Measurements from ENCODE around the gene DPEP2. TPM values are rescaled to one million over a fixed set of nuclear protein-coding genes. Genes with fewer than 3 reads are reported as not detected.
"Not testable (repeated sequence)": the region's sequence is repeated elsewhere in the genome, so short reads cannot be mapped to it uniquely, and the experiment has no call there.

DPEP2 gene
- total RNA-seq, 1 experiment from 2014 or later: not detected

DNA sequence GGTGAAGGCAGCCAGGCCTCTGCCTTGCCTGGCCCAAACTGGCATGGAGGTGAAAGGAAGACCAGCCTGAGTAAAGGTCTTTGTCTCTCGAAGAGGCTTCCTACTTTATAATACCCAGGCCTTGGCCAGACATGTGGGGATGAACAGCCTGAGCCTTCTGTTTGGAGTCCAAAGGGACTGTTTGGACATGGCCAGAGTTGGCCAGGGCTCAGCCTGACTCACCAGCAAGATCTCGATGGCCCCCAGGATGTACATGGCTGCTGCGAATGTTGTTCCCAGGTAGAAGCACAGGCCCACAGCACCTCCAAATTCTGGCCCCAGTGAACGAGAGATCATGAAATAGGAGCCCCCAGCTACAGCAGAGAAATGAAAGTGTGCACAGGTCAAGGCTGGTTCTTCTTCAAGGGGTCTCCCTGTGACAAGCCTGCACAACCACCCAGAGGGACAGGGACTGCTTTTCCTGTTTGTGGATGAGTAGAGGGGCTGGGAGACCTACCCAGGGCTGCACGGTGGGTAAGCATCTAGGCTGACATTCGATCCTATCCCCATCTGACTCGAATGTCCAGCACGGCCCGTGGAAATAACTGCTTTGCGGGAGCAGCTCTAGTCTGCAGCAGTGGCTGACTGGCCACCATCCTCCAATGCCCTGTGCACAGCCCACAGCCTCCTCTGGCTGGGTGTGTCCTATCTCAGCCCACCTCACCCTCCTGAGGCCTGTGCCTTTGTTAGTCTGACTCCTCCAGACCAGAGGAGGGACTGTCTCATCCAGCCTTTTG lies 44.7 kb downstream of the DPEP2 start:
- no peak for DNase-seq (ENCODE audit: low read depth)

- DNase-seq (ENCODE audit: low read depth): no peak
Measured at GRCh38 chr16:67953641-67954375, 45.5 kb downstream of the DPEP2 start.

DNA sequence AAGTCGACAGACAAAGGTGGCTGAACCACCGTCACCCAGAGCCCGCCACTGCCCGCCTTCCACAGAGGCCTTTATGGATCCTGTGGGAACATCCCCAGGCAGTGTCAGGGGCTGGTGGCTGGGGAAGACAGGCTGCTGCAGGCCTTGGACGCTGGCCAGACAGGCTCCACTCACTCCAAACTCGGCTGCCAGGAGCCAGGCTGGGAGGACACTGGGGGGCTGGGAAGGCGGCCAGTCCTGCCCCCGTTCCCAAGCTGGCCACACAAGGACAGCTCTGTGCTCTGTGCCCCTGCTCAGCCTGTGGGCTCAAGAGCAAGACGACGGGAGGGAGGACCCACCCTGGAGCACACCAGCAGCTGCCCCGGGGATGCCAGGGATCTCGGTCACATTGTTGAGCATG lies 47.8 kb downstream of the DPEP2 start:
- DNase-seq (ENCODE audit: low read depth): no peak

DNA sequence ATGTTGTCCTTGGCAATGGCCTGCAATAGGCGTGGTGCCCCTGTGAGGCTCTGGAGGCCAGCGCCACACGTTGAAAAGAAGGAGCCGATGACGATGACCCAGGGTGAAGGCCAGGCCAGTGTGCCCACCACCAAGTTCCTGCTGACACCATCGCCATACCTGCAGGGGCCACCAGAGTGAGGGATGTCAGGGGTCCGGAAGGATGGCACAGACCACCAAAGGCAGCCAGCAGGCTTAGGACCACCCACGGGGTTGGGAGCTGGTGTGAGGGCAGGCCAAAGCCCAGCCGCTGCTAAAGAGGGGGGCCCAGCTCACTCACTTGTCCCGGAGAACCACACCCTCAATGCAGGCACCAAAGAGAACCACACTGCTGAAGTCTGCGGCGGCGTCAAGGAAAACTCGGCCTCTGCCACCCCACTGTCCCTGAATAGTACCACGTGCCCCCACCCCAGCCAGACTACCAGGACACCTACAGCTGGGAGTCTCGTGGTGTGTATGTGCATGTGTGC lies 48.9 kb downstream of the DPEP2 start:
- no peak for DNase-seq (ENCODE audit: low read depth)

DNA sequence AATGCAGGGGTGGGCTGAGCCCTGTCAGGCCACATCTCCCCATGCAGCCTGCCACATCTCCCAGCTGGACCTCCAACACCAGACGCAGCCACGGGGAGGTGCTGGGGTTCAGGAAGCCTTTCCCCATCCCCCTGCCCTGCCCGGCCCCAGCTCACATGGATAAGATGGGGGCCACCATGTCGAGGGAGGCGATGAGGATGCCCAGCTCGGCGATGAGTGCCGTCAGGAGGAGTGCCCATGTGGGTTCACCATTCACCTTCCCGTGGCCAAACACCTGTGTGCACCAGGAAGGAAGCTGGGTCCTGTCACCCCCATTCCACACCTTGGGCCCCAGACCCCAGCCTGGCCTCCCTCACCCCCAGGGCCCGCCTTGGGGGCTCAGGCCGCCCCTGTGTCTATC lies 49.6 kb downstream of the DPEP2 start:
- DNase-seq (ENCODE audit: low read depth): no peak

- DNase-seq (ENCODE audit: low read depth): peak; percentile 21
Measured at GRCh38 chr16:67948015-67948414, 51.3 kb downstream of the DPEP2 start.

DNA sequence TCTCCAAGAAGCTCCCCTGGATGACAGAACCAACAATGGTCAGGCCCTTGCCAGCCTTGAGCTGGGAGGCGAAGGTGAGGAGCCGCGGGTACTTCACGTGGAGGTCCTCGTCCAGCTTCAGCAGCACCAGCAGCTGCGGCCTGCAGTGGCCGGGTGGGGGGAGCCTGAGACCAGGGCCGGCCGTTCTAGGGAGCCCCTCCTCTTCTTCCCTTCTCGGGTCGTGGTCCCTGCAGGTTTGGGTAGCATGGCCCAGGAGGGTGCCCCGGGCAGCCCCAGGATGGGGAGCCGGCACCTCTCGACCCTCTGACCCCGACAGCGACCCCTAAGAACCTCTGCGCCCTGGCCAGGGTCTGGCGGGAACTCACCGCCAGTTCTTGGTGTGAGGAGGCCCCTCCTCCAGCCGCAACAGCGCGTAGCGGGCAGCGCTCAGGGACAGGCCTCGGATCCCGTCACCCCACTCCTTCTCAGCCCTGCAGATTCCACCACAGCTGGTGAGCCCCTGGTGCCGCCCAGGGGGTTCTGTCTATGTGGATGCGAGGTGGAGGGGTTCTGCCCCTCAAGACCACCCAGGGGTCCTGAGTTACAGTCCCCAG lies 52.2 kb downstream of the DPEP2 start:
- no peak for DNase-seq (ENCODE audit: low read depth)

DNA sequence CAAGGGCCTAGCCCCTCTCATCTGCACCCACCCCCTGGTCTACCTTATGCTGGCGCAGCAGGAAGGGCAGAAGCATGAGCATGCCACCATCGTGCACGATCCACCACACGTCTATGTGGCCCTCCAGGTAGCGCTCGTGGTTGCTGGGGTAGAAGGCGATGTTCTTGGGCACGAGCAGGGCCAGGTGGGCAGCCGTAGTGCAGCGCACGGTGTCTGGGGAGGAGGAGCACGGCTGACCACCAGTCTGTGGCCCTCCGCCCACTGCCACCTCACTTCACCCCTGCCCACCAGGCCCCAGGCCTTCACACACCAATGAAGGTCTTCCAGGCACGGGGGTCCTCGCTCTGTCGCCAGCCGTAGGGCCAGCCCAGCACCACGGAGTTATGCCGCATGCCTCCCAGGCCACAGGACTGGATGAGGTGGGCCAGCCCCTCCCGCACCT lies 53.1 kb downstream of the DPEP2 start:
- no peak for DNase-seq (ENCODE audit: low read depth)

DNA sequence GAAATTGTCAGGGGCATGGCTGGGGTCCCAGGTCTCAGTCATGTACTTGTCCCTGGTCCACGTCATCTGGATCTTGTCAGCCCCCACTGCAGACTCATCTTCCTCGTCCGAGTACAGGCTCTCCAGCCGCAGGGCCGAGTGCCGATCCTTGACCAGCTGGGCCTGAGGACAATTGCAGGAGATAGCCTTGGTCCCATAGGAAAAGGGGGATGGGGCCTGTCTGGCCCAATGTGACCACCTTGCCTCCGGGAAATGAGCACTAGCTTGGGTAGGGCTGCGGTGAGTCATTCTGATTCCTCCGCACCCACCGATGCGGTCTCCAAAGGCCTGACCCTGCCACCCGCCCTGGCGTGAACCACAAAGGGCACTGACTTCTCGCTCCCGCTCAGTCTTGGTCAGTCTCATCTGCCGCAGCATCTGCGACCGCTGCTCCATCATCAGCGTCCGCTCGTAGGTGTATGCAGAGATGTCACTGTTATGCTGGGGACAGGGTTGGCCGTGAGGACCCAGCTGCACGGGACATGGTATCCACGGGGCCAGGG lies 53.8 kb downstream of the DPEP2 start:
- DNase-seq (ENCODE audit: low read depth): no peak

DNA sequence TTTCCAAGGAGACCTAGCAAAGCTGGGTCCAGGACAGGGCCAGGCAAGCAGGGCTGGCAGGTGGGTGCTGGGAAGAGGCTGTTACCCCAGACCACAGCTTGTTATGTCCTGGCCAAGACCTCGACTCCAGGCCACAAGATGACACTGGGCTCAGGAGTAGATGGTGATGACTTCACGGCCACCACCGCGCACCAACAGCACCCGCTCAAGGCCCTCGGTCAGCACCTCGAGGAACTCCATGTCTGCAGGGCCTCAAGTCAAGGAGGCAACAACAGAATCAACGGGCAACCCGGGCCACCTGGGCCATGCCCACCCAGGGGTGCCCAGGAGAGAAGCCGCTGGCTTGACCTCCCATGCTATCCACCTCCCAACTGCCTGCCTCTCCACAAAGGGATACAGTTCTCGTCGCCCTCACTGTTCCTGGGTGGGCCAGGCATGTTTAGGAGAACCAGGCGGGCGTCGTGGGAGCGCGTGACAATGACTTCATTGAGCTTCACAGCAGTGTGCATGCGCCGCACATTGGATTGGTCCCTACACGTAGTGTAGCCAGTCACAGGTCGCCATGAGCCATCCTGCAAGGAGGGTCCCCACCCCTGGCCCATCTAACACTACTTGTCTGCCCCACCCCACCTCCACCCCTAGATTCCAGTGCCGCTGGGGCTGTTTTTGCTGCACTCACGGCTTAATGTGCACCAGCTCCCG lies 54.4 kb downstream of the DPEP2 start:
- no peak for DNase-seq (ENCODE audit: low read depth)

DNA sequence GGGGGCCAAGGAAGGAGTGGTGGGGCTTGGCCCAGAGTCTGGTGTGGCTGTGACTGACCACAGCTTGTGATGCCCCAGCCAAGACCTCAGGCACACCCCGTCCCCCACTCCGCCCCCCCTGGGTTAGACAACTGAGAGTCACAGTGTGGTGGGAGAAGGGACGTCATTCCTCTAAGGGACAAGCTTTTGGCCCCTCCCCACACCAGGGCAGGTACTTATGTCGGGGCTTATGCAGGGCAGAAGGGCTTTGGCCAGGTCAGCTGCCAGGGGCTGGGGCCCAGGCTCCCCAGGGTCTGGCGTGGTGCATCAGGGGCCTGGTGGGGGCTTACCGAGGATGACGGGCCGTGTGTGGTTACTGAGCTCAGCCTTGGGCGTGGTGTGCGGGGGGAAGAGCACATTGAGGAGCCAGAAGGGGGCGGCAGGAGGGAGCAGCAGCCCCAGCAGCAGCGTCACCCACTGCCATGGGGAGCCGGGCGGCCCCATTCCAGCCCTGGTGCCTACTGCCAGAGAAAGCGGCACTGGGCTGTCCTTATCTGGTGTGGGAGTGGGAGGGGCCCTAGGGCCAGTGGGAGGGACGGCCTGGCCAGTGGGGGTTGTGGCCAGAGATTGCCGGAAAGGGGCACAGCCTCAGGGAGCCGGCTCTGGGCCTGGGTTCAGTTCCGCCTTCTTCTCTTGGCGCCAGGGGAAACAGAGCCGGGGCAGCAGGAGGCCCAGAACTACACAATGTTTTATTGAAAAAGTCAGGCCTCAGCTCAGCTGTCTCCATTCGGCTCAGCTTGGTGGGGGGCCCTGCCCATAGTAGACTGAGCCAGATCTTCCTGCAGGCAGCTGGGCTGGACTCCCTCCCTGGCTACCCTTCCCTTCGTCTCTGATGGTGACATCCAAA lies 55.4 kb downstream of the DPEP2 start, which contains the start of gene LCAT:
LCAT (minus strand) TSS at position 502 of the 886 bp plus-strand sequence; CDS start at position 483, 19 bp downstream.
- DNase-seq (ENCODE audit: low read depth): peak; percentile 8

GRCh38 chr16:67943256-67943618 lies 56.0 kb downstream of the DPEP2 start:
- DNase-seq (ENCODE audit: low read depth): no peak

GRCh38 chr16:67942510-67943255 lies 56.6 kb downstream of the DPEP2 start:
- no peak for DNase-seq (ENCODE audit: low read depth)

GRCh38 chr16:67942200-67942509 lies 57.1 kb downstream of the DPEP2 start:
- peak; percentile 51 for DNase-seq (ENCODE audit: low read depth)

DNA sequence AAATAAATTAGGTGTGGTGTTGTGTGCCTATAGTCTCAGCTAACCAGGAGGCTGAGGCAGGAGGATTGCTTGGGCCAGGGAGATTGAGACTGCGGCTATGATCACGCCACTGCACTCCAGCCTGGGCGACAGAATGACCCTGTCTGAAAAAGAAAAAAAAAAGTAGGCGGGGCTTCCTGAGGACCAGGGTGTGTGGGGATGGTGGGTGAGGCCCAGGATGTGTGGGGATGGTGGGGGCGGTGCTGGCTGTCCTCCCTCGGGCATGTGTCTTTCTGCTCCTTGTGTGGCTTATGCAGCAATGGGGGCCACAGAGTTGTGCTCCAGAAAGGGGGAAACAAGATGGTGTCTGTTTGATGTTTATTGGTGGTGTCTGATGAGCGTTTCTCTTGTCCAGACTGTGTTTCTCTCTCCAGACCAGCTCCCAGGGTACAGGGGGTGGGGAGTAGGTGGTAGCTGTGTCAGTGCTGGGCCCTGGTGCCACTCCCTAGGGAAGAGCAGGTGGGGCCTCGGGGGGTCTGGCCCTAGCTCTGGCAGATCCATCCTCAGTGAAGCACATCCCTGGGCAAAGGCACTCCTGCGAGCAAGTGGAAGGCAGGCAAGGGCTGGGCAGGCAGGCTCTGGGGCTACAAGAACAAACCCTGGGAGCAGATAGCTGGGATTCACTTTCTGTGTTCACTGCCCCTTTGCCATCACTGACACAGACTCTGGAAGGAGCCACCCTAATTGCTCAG lies 57.6 kb downstream of the DPEP2 start:
- no peak for DNase-seq (ENCODE audit: low read depth)

- DNase-seq (ENCODE audit: low read depth): no peak
Measured at GRCh38 chr16:67940446-67941089, 58.7 kb downstream of the DPEP2 start.

- DNase-seq (ENCODE audit: low read depth): no peak
Measured at GRCh38 chr16:67939507-67940445, 59.5 kb downstream of the DPEP2 start.

DNA sequence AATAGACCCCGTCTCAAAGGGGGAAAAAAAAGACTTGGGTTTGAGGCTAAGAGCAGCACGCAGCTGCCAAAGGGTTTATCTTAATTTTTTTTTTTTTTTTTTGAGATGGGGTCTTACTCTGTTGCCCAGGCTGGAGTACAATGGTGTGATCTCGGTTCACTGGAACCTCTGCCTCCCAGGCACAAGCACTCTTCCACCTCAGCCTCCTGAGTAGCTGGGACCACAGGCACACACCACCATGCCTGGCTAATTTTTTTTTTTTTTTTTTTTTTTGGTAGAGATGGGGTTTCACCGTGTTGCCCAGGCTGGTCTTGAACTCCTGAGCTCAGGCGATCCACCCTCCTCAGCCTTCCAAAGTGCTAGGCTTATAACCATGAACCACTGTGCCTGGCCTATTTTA lies 61.6 kb downstream of the DPEP2 start:
- DNase-seq (ENCODE audit: low read depth): not testable (repeated sequence)

All from M059J (cell line).